Stomach (tissue), 4 donors: ENCODE measurements around the gene WHAMM.

ENCODE experiments used
- EP300 ChIP-seq: sonication (generic); formaldehyde crosslinking; IDR thresholded peaks from one replicate; pipeline ENCODE4 v1.6.1; 2017; ENCODE audit warnings: antibody characterized with exemption
- POLR2A ChIP-seq, 4 donors: fragments of 450-650 bp; IDR thresholded peaks; one replicate each; pipeline ENCODE4 v1.6.1; 2016; ENCODE audit warnings: antibody characterized with exemption in 4 of 4, control low read depth in 2 of 4, mild to moderate bottlenecking in 1 of 4, moderate library complexity in 1 of 4
- POLR2AphosphoS5 ChIP-seq, 3 donors: sonication (generic); formaldehyde crosslinking; IDR thresholded peaks; one replicate each; pipeline ENCODE4 v1.6.1; 2016; ENCODE audit warnings: antibody characterized with exemption in 3 of 3
- TF ChIP-seq, protein P1 (sequence below), 7 experiments: fragments of 450-650 bp in 4 of 7; fragments of 200-600 bp in 3 of 7; sonication (generic) in 3 of 7; IDR thresholded peaks; one replicate each; pipeline ENCODE4 v1.5.1; 2016 to 2019; ENCODE audit warnings: antibody characterized with exemption in 7 of 7, control low read depth in 2 of 7, mild to moderate bottlenecking in 1 of 7

DNA sequence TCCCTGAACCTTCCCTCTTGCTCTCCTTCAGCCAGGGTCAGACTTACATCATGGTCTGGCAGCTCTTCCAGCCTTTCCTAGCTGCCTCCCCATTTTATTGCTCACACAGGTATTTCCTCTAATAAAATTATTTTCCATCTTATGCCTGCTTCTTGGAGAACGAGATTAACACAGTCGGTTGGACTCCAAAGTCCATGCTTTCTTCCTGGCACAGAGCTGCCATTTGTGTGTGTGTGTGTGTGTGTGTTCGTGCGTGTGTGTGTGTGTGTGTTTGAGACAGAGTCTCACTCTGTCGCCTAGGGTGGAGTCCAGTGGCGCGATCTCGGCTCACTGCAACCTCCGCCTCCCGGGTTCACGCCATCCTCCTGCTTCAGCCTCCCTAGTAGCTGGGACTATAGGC lies 19.1 kb upstream of the WHAMM start:
- TF ChIP-seq POLR2A (IDR thresholded peaks at IDR 0.05): no peak
- TF ChIP-seq, protein P1, sequence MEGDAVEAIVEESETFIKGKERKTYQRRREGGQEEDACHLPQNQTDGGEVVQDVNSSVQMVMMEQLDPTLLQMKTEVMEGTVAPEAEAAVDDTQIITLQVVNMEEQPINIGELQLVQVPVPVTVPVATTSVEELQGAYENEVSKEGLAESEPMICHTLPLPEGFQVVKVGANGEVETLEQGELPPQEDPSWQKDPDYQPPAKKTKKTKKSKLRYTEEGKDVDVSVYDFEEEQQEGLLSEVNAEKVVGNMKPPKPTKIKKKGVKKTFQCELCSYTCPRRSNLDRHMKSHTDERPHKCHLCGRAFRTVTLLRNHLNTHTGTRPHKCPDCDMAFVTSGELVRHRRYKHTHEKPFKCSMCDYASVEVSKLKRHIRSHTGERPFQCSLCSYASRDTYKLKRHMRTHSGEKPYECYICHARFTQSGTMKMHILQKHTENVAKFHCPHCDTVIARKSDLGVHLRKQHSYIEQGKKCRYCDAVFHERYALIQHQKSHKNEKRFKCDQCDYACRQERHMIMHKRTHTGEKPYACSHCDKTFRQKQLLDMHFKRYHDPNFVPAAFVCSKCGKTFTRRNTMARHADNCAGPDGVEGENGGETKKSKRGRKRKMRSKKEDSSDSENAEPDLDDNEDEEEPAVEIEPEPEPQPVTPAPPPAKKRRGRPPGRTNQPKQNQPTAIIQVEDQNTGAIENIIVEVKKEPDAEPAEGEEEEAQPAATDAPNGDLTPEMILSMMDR (IDR thresholded peaks at IDR 0.05): no peak
- TF ChIP-seq POLR2AphosphoS5 (IDR thresholded peaks at IDR 0.05): no peak
- TF ChIP-seq EP300: no peak
